A673 (cell line): ENCODE data around the gene LETMD1. TPM values are rescaled to one million over a fixed set of nuclear protein-coding genes. Genes with fewer than 3 reads are reported as not detected.
A peak's percentile ranks its signal among the peaks of the same experiment; 100 is the strongest.

Source experiments
- BruUV-seq: library from RNA; stranded (reverse); fragments of 400-500 nt; replicated peaks from 2 replicates; lab custom pipeline; 2021; lab: Mats Ljungman, UMichigan
- CTCF ChIA-PET: fragments of 300-600 bp; sonication (Branson Sonifier 250); formaldehyde crosslinking; loops from one replicate; lab custom pipeline; 2022; ENCODE audit warnings: antibody characterized with exemption; lab: Charles Lee
- POLR2A ChIA-PET: fragments of 300-600 bp; sonication (Branson Sonifier 250); formaldehyde crosslinking; loops from one replicate; lab custom pipeline; 2022; ENCODE audit warnings: antibody characterized with exemption; ENCODE audit not compliant: low non-redundant PET; lab: Charles Lee
- DNase-seq: peaks from one replicate; pipeline ENCODE4 v3.0.0-alpha.2; 2015; ENCODE audit warnings: low spot score
- H3K27ac ChIP-seq: fragments of 200-600 bp; sonication (generic); 2 replicates; pipeline ENCODE4 v1.5.1; 2016; ENCODE audit warnings: mixed run types, low read depth, mild to moderate bottlenecking, mixed read lengths, antibody characterized with exemption, low read length; ENCODE audit not compliant: poor library complexity, severe bottlenecking
- H3K27me3 ChIP-seq: fragments of 200-600 bp; sonication (generic); replicated peaks from 2 replicates; pipeline ENCODE4 v1.6.1; 2017; ENCODE audit warnings: mixed run types, low read depth, mild to moderate bottlenecking, mixed read lengths, antibody characterized with exemption, low read length; ENCODE audit not compliant: insufficient read depth, poor library complexity
- H3K36me3 ChIP-seq: fragments of 200-600 bp; sonication (generic); 2 replicates; pipeline ENCODE4 v1.6.1; 2016; ENCODE audit warnings: mixed run types, mild to moderate bottlenecking, mixed read lengths, antibody characterized with exemption, low read length; ENCODE audit not compliant: insufficient read depth, poor library complexity, severe bottlenecking
- H3K4me1 ChIP-seq: fragments of 200-600 bp; sonication (generic); 2 replicates; pipeline ENCODE4 v1.6.1; 2017; ENCODE audit warnings: mixed run types, mild to moderate bottlenecking, mixed read lengths, antibody characterized with exemption, low read length; ENCODE audit not compliant: insufficient read depth, poor library complexity, severe bottlenecking
- H3K4me3 ChIP-seq: fragments of 200-600 bp; sonication (generic); 2 replicates; pipeline ENCODE4 v1.5.1; 2016; ENCODE audit warnings: low read depth, mixed run types, mild to moderate bottlenecking, mixed read lengths, low read length; ENCODE audit not compliant: poor library complexity, severe bottlenecking
- H3K9me3 ChIP-seq: fragments of 200-600 bp; sonication (generic); 2 replicates; pipeline ENCODE4 v1.6.1; 2016; ENCODE audit warnings: mixed run types, low read depth, mild to moderate bottlenecking, mixed read lengths, antibody characterized with exemption, low read length; ENCODE audit not compliant: poor library complexity, severe bottlenecking
- CTCF ChIP-seq: fragments of 300-800, 200-600 bp; sonication (generic); conservative IDR thresholded peaks from 2 replicates; pipeline ENCODE4 v1.5.1; 2017; ENCODE audit warnings: low read depth, mild to moderate bottlenecking, antibody characterized with exemption, low read length, moderate library complexity, mixed read lengths
- EZH2 ChIP-seq: fragments of 200-600 bp; sonication (generic); IDR thresholded peaks from 2 replicates; pipeline ENCODE4 v1.6.1; 2017; ENCODE audit warnings: borderline replicate concordance, low read depth, mild to moderate bottlenecking, mixed read lengths, antibody characterized with exemption, low read length; ENCODE audit not compliant: poor library complexity, severe bottlenecking
- intact Hi-C: fragments of 100-400 bp; cut with micrococcal nuclease; formaldehyde crosslinking; loops from one replicate; pipeline ENCODE4 v1.10.0; 2022; ENCODE audit not compliant: unreplicated experiment
- total RNA-seq: library from RNA; stranded (reverse); gene quantifications from 2 replicates; pipeline ENCODE4 v1.2.3, GENCODE V29; 2021

The LETMD1 gene
- total RNA-seq, 1 experiment from 2014 or later = 60.3 TPM

DNA sequence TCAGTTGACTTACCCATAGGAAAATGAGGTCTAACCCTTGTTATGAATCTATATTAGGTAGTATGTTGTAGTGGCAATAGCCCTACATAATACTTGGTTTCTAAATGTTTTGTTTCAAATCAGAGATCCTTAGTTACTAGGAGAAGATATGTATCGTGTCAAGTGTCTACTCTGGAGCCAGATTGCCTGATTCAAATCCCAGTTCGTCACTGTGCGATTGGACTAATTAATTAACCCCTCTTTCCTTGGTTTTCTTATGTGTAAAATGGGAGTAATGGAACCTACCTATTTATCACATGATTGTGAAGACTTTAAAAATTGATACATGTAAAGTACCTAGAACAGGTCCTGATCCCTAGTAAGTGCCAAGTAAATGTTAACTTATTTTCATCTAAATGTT lies 1.4 kb downstream of the LETMD1 start:
- no TSS peak for BruUV-seq
- Histone ChIP-seq H3K4me1 (peaks cover 9% of the 10 kb centered on the region), H3K36me3 (peaks cover 21% of the 10 kb centered on the region), H3K27me3 (no peaks in the 10 kb centered on the region), H3K27ac (no peak overlapping the region), H3K4me3 (peak overlapping the region; percentile 71), H3K9me3 (no peaks in the 10 kb centered on the region)
- intact Hi-C loops = loop anchor here (10.0 kb wide), 1 partner anchor 295 kb away; the partner anchor contains the start of gene CELA1
- POLR2A ChIA-PET = interaction anchor here (0.7 kb wide), 1 partner anchor 14 kb away, joined by 6 read pairs; no protein-coding TSS in a partner anchor
- DNase-seq = no peak
- TF ChIP-seq CTCF (no peak), EZH2 (no peak)
- CTCF ChIA-PET = interaction anchor here (0.9 kb wide), 1 partner anchor 224 kb away, joined by 3 read pairs; no protein-coding TSS in a partner anchor

DNA sequence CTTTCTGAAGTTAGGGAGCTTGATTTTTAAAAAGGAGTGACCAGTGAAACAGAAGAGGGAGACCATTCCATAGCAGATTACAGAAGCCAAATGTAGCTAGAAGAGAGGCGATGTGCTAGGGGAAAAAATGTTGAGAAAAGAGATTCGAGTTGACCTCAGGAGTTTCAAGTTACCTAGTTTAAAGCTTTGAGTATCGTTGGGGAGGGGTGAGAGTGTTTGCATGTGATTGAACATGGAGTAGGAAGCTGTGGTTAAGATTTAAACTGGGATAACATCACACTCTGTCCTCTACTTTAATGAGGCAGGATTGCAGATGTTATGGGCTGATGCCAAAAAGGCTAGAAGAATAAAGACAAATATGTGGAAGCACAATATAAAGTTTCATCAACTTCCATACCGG lies 3.7 kb downstream of the LETMD1 start:
- intact Hi-C loops = no loop called here
- DNase-seq = no peak

GRCh38 chr12:51055060-51055459 lies 6.9 kb downstream of the LETMD1 start:
- H3K4me3 ChIP-seq = no peak overlapping the region
- no TSS peak for BruUV-seq
- H3K27ac ChIP-seq = no peak overlapping the region
- TF ChIP-seq CTCF (no peak), EZH2 (no peak)
- ChIA-PET POLR2A (interaction anchor here (0.7 kb wide), 1 partner anchor 295 kb away, joined by 10 read pairs; no protein-coding TSS in a partner anchor), CTCF (interaction anchor here (0.7 kb wide), 2 partner anchors 33 to 287 kb away, joined by 4 to 10 read pairs; no protein-coding TSS in a partner anchor)
- intact Hi-C loops = no loop called here
- peaks cover 62% of the 10 kb centered on the region for H3K36me3 ChIP-seq
- no peak for DNase-seq
- no peaks in the 10 kb centered on the region for H3K4me1 ChIP-seq
- no peaks in the 10 kb centered on the region for H3K27me3 ChIP-seq
- no peaks in the 10 kb centered on the region for H3K9me3 ChIP-seq

More for the DNA sequence above, 3.7 kb downstream of the LETMD1 start:
- Histone ChIP-seq H3K27ac (no peak overlapping the region), H3K36me3 (peaks cover 33% of the 10 kb centered on the region), H3K9me3 (no peaks in the 10 kb centered on the region), H3K4me3 (no peak overlapping the region), H3K27me3 (no peaks in the 10 kb centered on the region), H3K4me1 (peaks cover 9% of the 10 kb centered on the region)
- TF ChIP-seq EZH2 (no peak), CTCF (no peak)
- POLR2A ChIA-PET = no interaction called here
- CTCF ChIA-PET = no interaction called here
- no TSS peak for BruUV-seq
